Thymus (tissue), 11 donors: ENCODE results near the gene NT5C1B. TPM values are rescaled to one million over a fixed set of nuclear protein-coding genes. Genes with fewer than 3 reads are reported as not detected.
A peak's percentile ranks its signal among the peaks of the same experiment; 100 is the strongest.

Experiments
- DNase-seq, 9 donors: peaks; one replicate each; pipeline ENCODE4 v3.0.0-alpha.2; 2013; ENCODE audit warnings: low spot score in 9 of 9, low read depth in 6 of 9, missing footprints in 1 of 9
- H3K27ac ChIP-seq, 2 donors: one replicate each; pipeline ENCODE4 v1.5.1; 2013; ENCODE audit warnings: control low read depth in 1 of 2, low read depth in 1 of 2, low read length in 1 of 2, mild to moderate bottlenecking in 1 of 2, moderate library complexity in 1 of 2
- H3K27me3 ChIP-seq, 2 donors: one replicate each; pipeline ENCODE4 v1.5.1; 2013; ENCODE audit warnings: low read length in 1 of 2; ENCODE audit not compliant: control insufficient read depth in 2 of 2, insufficient read depth in 1 of 2
- H3K36me3 ChIP-seq, 2 donors: one replicate each; pipeline ENCODE4 v1.5.1; 2013; ENCODE audit warnings: low read length in 1 of 2, mild to moderate bottlenecking in 1 of 2, moderate library complexity in 1 of 2; ENCODE audit not compliant: control insufficient read depth in 2 of 2, insufficient read depth in 2 of 2
- H3K4me1 ChIP-seq, 2 donors: one replicate each; pipeline ENCODE4 v1.5.1; 2013; ENCODE audit warnings: low read length in 2 of 2; ENCODE audit not compliant: control insufficient read depth in 2 of 2, insufficient read depth in 2 of 2
- H3K4me3 ChIP-seq, 2 donors: one replicate each; pipeline ENCODE4 v1.5.1; 2013; ENCODE audit warnings: low read length in 2 of 2, control low read depth in 1 of 2, mild to moderate bottlenecking in 1 of 2
- H3K9me3 ChIP-seq, 2 donors: one replicate each; pipeline ENCODE4 v1.5.1; 2013; ENCODE audit warnings: low read length in 1 of 2, mild to moderate bottlenecking in 1 of 2; ENCODE audit not compliant: control insufficient read depth in 2 of 2, insufficient read depth in 1 of 2
- WGBS: extraction: QIAGEN DNeasy Blood & Tissue Kit; methylation state at CpG from one replicate; pipeline ENCODE4 v1.1.7; 2013; 5-methylcytosine and 5-hydroxymethylcytosine counted together
- polyA plus RNA-seq: library from polyadenylated mRNA; stranded (reverse); fragments of 200-250 nt; gene quantifications from one replicate; pipeline ENCODE4 v1.2.3, GENCODE V29; 2013
- total RNA-seq: library from RNA; stranded (reverse); fragments of 120-200 nt; gene quantifications from one replicate; pipeline ENCODE4 v1.2.4, GENCODE V29; 2013
- donor health status: healthy.

The NT5C1B gene
- total and polyA plus RNA-seq, 2 donors: not detected

DNA sequence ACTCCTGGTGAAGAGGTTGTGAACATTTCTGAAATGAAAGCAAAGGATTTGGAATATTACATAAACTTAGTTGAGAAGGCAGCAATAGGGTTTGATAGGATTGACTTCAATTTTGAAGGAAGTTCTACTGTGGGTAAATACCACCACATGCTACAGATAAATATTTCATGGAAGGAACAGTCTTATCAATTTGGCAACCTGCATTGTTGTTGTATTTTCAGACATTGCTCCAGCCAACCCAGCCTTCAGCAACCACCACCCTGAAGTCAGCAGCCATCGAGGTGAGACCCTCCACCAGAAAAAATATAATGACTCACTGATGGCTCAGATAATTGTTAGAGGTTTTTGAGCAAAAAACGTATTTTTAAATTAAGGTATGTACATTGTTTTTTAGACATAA is 38.9 kb downstream of the NT5C1B start:
- peaks cover 5 to 11% of the 10 kb centered on the region in 2 donors for H3K36me3 ChIP-seq
- peaks cover 3 to 7% of the 10 kb centered on the region in 2 donors for H3K4me1 ChIP-seq
- H3K9me3 ChIP-seq: no peaks in the 10 kb centered on the region
- no peak for DNase-seq
- no peak overlapping the region for H3K27ac ChIP-seq
- 96% methylated on average over 2 of the region's 2 CpGs for WGBS
- H3K4me3 ChIP-seq: no peak overlapping the region
- no peaks in the 10 kb centered on the region for H3K27me3 ChIP-seq

DNA sequence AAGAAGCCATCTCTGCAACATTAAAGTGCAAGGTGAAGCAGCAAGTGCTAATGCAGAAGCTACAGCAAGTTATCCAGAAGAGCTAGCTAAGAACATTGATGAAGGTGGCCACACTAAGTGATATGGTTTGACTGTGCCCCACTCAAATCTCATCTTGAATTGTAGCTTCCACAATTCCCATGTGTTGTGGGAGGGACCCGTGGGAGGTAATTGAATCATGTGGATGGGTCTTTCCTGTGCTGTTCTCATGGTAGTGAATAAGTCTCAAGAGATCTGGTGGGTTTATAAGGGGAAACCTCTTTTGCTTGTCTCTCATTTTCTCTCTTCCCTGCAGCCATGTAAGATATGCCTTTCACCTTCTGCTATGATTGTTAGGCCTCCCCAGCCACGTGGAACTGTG is 40.3 kb downstream of the NT5C1B start:
- Histone ChIP-seq H3K27ac (no peak overlapping the region), H3K4me3 (no peak overlapping the region), H3K9me3 (no peaks in the 10 kb centered on the region), H3K36me3 (peaks cover 0 to 2% of the 10 kb centered on the region in 2 donors), H3K27me3 (no peaks in the 10 kb centered on the region), H3K4me1 (peaks cover 3 to 7% of the 10 kb centered on the region in 2 donors)
- DNase-seq: no peak
- WGBS: 98% methylated on average over 2 of the region's 2 CpGs

DNA sequence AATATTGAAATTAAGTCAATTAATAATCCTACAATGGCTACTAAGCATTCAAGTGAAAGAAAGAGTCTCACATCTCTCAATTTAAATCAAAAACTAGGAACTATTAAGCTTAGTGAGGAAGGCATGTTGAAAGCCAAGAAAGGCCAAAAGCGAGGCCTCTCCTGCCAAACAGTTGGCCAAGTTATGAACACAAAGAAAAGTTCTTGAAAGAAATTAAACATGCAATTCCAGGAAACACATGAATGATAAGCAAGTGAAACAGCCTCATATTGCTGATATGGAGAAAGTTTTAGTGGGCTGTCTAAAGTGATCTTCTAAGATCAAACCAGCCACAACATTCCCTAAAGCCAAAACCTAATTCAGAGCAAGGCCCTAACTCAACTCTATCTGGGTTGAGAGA is 40.7 kb downstream of the NT5C1B start:
- Histone ChIP-seq H3K27me3 (no peaks in the 10 kb centered on the region), H3K4me3 (no peak overlapping the region), H3K9me3 (no peaks in the 10 kb centered on the region), H3K4me1 (peaks cover 3 to 7% of the 10 kb centered on the region in 2 donors), H3K27ac (no peak overlapping the region), H3K36me3 (no peaks in the 10 kb centered on the region)
- WGBS: 100% methylated on average over 1 of the region's 1 CpG
- no peak for DNase-seq

DNA sequence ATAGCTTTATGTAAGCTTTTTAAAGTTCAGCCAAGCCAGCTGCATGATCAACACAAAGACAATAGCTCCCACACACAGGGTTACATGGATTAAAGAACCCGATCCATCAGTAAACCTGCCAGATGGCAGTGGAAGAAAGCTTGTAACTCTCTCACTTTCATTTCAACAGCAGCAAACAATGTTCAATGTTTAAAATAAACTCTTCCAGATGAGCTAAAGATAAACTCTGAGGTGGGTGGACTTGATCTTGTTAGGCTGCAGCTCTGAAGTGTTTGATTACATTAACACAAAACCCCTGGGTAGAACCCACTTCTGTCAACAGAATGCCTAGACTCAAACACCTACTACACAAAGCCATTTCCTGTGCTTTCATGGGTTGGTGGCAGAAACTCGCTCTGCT is 42.8 kb downstream of the NT5C1B start:
- peak in 8 of 9 donors; percentile 4 to 71 (median 26) for DNase-seq
- H3K27ac ChIP-seq: no peak overlapping the region
- WGBS: 22% methylated on average over 2 of the region's 2 CpGs

DNA sequence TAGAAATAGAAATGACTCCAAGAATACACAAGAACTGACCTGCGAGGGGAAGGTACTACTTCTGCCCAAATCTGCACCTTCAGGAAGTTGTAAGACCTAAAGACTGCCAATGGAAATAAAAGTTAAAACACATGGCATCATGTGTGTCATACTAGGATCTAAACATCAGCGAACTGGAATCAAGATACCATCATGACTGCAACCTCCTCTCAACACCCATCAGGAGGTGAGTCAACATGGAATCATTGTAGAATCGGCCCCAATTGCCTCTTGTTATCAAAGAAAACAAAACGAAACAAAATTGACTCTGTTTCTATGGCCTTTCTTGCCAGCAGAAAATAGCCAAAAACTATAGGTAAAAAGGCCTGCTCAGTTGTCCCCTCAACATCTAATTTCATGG is 44.0 kb downstream of the NT5C1B start:
- no peak for DNase-seq
- Histone ChIP-seq H3K4me1 (peaks cover 3 to 7% of the 10 kb centered on the region in 2 donors), H3K9me3 (no peaks in the 10 kb centered on the region), H3K4me3 (no peak overlapping the region), H3K27ac (no peak overlapping the region), H3K27me3 (no peaks in the 10 kb centered on the region), H3K36me3 (no peaks in the 10 kb centered on the region)
- WGBS: 95% methylated on average over 4 of the region's 4 CpGs

More for the DNA sequence above, 42.8 kb downstream of the NT5C1B start:
- Histone ChIP-seq H3K36me3 (no peaks in the 10 kb centered on the region), H3K4me1 (peaks cover 3 to 7% of the 10 kb centered on the region in 2 donors), H3K9me3 (no peaks in the 10 kb centered on the region), H3K27me3 (no peaks in the 10 kb centered on the region), H3K4me3 (no peak overlapping the region)

DNA sequence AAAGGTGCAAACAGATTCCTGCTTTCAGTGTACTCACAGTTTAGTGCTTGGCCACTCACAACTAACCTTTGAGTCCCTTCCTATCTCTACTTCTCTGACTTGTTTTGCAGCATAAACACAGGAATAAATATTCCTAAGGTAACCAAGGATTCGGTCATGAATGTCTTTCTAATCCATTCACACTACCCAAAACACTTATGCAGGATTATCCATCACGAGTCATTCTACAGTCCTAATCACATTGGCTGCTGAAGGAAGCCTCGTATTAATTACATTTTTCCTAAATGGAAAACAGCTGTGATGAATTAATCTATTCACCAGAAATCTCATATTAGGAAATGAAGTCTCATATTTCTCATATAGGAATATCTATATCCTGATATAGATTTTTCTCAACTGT is 45.2 kb downstream of the NT5C1B start:
- no peaks in the 10 kb centered on the region for H3K36me3 ChIP-seq
- H3K9me3 ChIP-seq: no peaks in the 10 kb centered on the region
- WGBS: 94% methylated on average over 3 of the region's 3 CpGs
- no peak for DNase-seq
- H3K27ac ChIP-seq: no peak overlapping the region
- no peak overlapping the region for H3K4me3 ChIP-seq
- H3K4me1 ChIP-seq: peaks cover 3 to 7% of the 10 kb centered on the region in 2 donors
- no peaks in the 10 kb centered on the region for H3K27me3 ChIP-seq

DNA sequence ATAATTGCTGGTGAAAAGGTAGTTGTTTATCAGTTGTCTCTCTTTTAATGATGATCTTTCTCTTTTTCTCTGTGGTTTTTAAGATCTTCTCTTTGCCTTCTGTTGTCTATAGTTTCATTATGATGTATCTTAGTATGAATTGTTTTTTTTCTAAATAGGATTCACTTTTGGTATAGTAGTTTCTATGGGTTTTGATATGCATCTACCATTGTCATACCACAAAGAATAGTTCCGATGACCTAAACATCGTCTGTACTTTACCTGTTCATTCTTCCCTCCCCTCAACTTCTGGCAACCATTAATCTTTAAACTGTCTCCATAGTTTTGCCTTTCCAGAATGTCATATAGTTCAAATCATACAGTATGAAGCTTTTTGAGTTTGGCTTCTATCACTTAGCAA is 48.5 kb downstream of the NT5C1B start:
- H3K4me1 ChIP-seq: no peaks in the 10 kb centered on the region
- H3K36me3 ChIP-seq: no peaks in the 10 kb centered on the region
- no peak overlapping the region for H3K27ac ChIP-seq
- WGBS: 96% methylated on average over 2 of the region's 2 CpGs
- no peaks in the 10 kb centered on the region for H3K27me3 ChIP-seq
- DNase-seq: no peak
- no peaks in the 10 kb centered on the region for H3K9me3 ChIP-seq
- H3K4me3 ChIP-seq: no peak overlapping the region

DNA sequence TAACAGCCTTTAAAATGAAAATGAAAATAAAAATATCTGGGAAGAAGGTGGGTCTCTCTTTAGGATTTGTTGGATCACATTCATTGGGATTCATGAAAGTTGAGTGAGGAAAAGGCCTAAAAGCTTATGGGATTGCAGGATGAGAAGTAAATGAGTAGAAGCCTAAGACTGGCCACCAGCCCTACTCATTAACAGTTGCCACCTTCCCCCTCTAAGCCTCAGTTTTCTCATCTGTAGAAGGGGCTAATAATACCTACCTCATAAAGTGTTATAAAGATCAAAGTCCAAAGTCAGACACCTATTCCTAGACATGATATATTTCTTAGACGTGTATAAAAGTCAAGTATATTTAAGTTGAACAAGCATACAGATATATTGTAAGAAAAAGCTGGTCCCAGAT is 52.7 kb downstream of the NT5C1B start:
- H3K27ac ChIP-seq: no peak overlapping the region
- no peaks in the 10 kb centered on the region for H3K27me3 ChIP-seq
- no peak for DNase-seq
- no peak overlapping the region for H3K4me3 ChIP-seq
- 93% methylated on average over 1 of the region's 1 CpG for WGBS
- H3K4me1 ChIP-seq: no peaks in the 10 kb centered on the region
- H3K9me3 ChIP-seq: no peaks in the 10 kb centered on the region
- H3K36me3 ChIP-seq: no peaks in the 10 kb centered on the region

DNA sequence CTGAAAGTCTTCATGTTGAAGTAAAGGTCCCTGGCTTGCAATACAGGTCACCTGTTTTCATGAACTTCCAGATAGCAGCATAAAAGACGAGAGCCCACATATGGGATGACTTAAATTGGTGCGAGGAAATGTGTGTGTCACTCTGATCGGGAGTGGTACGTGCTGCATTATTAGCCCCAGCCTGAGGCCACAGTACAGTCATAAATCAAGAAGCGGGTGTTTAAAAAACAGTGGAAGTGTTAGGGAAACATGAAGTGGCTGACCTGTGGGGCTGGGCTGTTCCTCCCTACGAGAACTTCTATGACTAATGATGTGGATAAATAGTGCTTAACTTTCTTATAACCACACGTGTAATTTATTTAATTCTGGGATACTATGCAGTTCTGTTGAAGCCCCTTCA is 53.3 kb downstream of the NT5C1B start:
- no peaks in the 10 kb centered on the region for H3K9me3 ChIP-seq
- no peaks in the 10 kb centered on the region for H3K36me3 ChIP-seq
- 22% methylated on average over 7 of the region's 7 CpGs for WGBS
- H3K4me3 ChIP-seq: no peak overlapping the region
- H3K4me1 ChIP-seq: no peaks in the 10 kb centered on the region
- no peak for DNase-seq
- H3K27me3 ChIP-seq: no peaks in the 10 kb centered on the region
- H3K27ac ChIP-seq: no peak overlapping the region

DNA sequence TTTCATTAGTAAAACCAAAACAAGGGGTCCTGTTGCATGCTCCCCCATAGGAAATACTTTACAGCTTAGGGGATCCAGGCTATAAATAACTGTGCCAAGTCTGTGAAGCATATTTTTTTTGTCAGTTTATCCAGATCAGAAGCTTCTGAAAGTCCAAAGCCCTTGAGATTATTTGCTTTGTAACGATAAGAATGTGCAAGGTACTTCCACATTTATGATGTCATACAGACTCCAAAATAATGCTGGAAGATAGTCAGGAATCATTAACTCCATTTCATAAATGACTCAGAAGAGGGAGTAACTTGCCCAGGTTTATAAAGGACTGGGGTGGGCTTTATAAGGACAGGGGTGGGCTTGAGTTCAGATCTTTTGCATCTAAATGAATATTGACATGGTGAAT is 58.2 kb downstream of the NT5C1B start:
- 92% methylated on average over 1 of the region's 1 CpG for WGBS
- Histone ChIP-seq H3K27ac (no peak overlapping the region), H3K27me3 (no peaks in the 10 kb centered on the region), H3K9me3 (no peaks in the 10 kb centered on the region), H3K4me1 (no peaks in the 10 kb centered on the region), H3K4me3 (no peak overlapping the region), H3K36me3 (no peaks in the 10 kb centered on the region)
- no peak for DNase-seq
